HG03571 (cell line): ENCODE data around the gene IGSF8.

Experiments
- ATAC-seq: cut with Tn5 transposase; IDR thresholded peaks from one replicate; pipeline ENCODE4 v1.9.1; 2021; ENCODE audit not compliant: unreplicated experiment

The IGSF8 gene, protein sequence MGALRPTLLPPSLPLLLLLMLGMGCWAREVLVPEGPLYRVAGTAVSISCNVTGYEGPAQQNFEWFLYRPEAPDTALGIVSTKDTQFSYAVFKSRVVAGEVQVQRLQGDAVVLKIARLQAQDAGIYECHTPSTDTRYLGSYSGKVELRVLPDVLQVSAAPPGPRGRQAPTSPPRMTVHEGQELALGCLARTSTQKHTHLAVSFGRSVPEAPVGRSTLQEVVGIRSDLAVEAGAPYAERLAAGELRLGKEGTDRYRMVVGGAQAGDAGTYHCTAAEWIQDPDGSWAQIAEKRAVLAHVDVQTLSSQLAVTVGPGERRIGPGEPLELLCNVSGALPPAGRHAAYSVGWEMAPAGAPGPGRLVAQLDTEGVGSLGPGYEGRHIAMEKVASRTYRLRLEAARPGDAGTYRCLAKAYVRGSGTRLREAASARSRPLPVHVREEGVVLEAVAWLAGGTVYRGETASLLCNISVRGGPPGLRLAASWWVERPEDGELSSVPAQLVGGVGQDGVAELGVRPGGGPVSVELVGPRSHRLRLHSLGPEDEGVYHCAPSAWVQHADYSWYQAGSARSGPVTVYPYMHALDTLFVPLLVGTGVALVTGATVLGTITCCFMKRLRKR

DNA sequence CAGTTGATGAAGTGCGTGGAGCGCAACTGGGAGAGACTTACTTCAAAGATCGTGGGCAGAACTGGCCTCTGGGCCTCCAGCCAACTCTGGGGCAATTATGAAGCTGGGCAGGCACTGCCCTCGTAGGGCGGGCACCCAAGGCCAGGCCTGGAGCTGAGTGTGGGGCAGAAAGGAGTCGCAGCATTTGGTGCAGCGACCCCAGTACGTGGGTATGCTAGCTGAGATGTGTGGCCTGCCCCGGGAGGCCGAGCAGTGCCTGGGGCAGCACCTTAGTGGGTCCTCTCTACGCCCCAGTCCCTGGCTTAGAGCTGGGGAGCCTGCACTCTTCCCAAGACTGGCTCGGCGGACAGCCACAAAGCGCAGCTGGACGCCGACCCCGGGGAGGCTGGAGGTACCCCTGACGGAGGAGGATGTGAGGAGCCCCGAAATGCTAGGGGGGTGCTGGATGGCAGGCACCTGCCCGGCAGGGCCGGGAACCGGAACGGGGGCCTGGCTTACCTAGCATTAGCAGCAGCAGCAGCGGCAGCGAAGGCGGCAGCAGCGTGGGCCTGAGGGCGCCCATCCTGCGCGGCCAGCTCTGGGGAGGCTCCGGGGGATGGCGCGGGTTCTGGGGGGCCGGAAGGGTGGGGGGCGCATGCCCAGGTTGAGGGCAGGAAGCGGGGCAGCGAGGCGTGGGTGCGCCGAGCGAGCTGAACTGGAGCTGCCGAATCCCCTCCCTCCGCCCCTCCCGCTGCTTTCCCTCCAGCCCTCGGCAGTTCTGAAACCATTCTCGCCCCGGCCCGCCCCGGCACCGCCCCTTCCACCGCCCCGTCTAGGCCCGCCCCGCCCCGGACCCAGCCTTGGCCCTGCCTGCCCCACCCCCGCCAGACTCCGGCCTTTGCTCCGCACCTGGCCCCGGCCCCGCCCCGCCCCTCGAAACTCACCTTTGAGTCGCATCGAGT lies at the start of gene IGSF8:
Gene IGSF8, minus strand, starts transcription at position 709 of the 941 bp plus-strand sequence. Its CDS starts 147 bp downstream, at position 562.
- no peak for ATAC-seq

DNA sequence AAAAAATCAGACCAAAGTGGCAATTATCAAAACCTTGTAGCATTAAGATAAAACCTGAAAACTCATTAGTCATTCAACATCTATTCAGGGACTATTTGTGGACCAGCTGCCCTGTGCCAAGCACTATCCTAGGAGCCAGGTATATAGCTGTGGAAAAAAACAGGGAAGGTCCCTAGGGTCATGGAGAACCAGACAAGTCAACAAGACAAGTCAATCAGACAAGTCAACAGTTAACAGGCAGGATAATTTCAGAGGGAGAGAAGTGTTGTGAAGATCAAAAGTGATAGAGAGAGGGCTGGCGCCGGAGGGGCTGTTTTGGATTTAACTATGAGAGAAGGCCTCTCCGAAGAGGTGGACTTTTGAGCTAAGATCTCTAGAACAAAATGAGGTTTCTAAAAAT lies 49.7 kb upstream of the IGSF8 start:
- no peak for ATAC-seq

DNA sequence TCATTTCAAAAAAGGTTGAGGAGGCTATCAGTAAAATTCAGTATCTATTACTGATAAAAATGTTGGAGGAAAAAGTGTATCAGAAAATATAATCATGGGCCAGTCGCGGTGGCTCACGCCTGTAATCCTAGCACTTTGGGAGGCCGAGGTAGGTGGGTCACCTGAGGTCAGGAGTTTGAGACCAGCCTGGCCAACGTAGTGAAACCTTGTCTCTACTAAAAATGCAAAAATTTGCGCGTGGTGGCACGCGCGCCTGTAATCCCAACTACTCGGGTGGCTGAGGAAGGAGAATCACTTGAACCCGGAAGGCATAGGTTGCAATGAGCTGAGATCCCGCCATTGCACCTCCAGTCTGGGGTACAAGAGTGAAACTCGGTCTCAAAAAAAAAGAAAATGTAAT lies 47.7 kb upstream of the IGSF8 start:
- no peak for ATAC-seq

DNA sequence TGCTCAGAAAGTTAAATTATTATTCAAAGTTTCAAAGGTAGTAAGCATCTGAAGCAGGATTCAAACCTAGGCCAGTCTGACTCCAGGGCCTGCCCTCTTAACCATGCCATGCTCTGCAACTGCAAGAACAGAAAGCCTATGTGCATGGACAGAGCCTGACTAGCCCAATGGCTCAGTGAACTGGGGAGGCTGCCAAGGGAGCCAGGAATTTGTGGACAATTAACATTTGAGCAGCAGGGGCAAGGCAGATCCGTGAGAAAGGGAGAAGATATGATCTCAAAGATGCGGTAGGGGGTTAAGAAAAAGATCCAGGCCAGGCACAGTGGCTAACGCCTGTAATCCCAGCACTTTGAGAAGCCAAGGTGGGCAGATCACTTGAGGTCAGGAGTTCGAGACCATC lies 46.5 kb upstream of the IGSF8 start:
- ATAC-seq: no peak

DNA sequence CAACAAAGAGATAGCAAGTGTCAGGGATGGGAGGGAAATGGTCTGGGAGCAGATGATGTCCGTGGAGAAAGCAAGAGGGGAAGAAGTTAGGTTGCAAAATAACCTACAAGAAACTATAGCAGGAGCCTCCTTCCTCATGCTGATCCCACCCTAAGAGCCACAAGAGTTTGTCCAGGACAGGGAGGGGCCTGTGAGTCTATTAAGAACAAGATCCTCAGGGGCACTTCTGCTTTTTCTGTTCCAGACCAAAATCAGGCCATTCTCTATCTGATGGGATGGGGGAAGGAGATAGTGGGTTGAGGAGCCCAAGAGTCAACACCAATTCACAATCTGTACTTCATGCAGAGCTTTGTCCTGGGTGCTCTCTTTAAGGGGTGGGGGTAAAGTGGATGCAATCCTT lies 45.3 kb upstream of the IGSF8 start:
- ATAC-seq: no peak

DNA sequence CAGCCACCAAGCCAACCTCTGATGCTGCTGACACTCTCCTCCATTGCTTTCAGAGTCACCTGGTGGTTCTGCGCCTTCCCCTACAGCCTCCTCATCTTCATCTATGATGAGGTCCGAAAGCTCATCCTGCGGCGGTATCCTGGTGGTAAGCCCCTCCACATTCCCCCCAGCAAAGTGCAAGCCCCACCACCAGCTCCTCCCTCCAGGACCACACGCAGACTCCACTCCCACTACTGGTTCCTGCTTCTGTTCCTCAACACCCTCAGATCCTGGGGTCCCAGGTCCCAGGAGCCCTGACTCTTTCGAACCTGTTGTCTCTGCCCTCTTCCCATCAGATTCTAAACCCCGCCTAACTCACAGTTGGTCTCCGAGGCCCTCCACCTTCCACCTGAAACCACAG lies 41.4 kb upstream of the IGSF8 start:
- no peak for ATAC-seq

DNA sequence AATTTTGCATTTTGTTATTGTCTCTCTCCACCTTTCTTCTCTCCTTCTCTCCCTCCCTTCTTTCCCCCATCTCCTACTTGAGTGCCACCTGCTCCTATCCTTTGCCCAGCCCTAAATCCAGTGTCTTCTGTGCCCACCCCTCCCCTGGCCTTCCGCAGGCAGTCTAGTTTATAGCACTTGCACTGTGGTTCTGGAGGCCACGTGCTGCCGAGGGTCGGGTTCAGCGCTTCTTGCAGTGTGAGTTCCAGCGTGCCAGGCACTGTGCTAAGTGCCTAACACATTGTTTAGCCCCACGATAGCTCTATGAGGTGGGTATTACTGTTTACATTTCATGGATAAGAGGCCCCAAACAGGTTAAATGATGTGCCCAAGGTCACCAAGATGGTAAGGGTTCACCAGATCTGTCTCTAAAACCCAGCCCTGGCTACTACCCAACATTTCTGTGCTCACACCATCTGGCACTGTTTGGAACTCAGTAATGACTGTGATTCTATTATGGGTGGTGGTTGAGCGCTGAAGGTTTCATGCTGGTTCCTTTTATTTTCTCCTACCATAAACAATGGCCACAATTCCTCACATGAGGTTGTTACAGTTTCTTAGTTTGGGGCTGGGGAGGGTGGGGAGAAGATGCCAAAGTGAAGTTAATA lies 38.9 kb upstream of the IGSF8 start:
- ATAC-seq: no peak

DNA sequence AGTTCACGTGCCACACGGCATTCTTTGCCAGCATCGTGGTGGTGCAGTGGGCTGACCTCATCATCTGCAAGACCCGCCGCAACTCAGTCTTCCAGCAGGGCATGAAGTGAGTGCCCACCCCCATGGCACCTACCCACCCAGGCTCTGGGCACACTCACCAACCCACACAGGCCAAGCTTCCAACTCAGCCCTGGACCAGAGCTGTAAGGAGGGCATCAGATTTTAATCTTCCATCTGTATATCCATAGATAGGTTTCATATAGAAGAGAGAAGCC lies 38.4 kb upstream of the IGSF8 start:
- ATAC-seq: no peak

DNA sequence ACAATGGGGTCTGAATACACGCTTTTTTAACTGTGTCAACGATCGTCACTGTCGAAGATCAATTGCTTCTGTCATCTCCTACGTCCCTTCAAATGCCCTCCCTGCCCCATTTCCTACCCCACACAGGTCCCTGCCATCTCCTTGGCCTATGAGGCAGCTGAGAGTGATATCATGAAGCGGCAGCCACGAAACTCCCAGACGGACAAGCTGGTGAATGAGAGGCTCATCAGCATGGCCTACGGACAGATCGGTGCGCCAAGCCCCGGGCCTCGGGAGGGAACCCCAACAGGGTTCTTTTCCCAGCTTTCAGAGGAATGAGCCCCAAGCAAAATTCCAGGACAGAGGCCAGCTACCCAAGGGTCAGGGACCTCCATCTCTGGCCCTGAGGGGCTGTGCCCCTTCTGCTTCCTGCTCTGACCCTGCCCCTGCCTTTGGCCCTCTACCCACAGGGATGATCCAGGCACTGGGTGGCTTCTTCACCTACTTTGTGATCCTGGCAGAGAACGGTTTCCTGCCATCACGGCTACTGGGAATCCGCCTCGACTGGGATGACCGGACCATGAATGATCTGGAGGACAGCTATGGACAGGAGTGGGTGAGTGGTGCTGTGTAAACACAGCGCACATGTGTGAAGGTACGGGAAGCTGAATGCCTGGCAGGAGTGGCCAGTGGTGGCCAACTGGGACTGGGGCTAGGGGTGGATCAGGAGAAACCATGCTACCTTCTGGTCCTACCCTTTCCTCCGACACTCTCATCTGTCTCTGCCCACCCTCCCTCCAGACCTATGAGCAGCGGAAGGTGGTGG lies 37.9 kb upstream of the IGSF8 start:
- ATAC-seq: no peak

DNA sequence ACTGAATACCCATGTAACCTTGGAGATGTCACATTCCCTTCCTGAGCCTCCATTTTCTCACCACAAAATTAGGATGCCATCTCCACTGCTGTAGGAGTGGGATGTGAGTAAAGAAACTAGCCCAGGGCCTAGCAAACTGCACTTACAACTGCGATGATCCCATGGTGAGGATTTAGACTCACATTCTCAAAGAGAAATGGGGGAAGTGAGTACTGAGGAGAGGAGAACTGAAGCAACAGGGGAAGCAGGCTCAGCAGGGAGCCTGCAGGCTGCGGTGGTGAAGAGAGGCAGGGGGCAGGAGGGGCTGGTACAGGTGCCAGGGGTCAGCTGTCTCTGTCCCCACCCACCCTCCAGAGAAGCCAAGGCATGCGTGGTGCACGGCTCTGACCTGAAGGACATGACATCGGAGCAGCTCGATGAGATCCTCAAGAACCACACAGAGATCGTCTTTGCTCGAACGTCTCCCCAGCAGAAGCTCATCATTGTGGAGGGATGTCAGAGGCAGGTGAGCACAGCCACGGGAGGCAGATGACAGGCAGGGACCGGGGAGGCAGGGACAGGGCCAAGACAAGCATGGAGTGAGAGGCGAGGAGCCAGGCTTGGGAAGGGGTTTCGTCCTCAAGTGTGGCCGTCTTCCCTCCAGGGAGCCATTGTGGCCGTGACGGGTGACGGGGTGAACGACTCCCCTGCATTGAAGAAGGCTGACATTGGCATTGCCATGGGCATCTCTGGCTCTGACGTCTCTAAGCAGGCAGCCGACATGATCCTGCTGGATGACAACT lies 36.6 kb upstream of the IGSF8 start:
- no peak for ATAC-seq

DNA sequence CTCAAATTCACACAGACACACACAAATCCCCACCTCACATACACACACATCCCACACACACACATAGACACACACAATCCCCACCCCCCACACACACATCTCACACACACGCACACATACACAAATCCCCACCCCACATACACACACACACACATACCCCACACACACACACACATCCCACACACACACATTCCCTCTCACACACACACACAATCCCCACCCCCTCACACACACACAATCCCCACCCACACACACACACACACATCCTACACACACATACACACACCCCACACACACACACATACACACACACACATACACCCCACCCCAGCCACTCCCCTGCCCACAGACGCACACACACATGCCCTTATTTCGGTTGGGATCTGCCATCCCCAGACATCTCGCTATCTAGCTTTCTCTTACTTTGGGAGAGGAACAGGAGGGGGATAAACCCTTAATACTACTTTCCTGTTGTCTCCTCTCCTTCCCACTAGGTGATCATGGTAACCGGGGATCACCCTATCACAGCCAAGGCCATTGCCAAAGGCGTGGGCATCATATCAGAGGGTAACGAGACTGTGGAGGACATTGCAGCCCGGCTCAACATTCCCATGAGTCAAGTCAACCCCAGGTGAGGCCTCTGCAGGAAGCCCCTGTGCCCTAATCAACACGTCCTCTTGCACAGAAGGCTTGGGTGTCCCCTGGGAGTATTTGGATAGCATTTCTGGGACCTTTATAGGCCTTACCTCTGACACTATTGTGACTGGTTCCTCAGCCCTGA lies 35.8 kb upstream of the IGSF8 start:
- no peak for ATAC-seq

DNA sequence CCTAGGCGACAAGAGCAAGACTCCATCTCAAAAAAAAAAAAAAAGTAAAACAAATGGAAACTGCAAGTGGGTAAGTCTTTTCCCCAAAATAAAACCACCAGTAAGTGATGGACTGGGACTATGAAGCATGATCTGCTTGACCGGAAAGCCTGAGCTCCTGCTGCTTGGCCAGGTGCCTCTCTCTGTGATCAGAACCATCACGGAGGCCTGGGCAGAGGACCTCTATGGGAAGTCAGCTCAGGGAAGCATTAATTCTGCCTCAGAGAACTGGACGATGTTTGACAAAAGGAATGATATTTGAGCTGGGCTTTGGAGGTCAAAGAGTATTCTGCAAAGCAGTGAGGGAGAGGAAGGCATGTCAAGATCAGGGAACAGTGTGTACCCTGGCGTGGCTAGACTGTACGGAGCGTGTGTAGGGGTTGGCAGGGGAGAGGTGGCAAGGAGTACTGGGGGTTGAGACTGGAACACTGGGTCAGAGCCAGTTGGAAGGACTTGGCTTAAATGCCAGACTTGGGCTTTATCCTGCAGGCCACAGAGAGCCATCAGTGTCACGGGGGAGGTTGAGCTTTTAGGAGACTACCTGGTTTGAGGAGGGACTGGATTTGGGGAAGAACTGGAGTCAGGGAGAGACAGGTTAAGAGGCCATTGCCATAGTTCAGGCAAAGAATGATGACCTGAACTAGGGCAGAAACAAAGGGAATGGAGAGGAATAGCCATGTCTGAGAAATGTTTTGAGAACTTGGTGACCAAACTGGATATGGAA lies 33.6 kb upstream of the IGSF8 start:
- ATAC-seq: no peak

DNA sequence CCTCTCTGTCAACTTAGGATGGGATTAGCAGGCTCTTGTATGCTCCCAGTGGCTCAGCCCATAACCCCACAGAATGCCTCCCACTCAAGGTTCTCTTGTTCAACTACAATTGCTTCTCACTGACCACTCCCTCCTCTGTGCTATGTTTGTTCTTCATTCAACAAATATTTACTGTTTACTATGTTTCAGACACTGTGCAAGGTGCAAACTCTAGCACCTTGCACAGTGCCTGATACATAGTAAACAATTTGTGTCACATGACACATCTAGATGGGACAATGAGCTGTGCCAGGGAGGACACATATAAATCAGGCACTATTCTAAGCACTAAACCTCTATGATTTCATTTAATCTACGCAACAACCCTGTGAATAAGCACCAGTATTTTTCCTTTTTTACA lies 32.5 kb upstream of the IGSF8 start:
- ATAC-seq: no peak

DNA sequence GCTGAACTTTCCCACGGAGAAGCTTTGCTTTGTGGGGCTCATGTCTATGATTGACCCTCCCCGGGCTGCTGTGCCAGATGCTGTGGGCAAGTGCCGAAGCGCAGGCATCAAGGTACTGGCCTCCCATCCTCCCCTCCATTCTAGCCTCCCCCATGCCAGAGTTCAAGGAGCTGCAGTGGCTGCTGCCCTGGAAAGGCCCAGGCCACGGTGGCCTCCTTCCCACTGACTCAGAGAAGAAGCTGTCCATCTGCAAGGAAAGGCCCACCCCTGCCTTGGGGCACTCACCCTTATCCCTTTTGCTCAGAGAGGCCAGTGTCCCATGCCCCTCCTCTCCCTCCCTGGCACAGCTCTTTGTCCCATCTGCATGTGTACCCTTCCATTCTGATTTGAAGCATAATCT lies 32.1 kb upstream of the IGSF8 start:
- ATAC-seq: no peak

DNA sequence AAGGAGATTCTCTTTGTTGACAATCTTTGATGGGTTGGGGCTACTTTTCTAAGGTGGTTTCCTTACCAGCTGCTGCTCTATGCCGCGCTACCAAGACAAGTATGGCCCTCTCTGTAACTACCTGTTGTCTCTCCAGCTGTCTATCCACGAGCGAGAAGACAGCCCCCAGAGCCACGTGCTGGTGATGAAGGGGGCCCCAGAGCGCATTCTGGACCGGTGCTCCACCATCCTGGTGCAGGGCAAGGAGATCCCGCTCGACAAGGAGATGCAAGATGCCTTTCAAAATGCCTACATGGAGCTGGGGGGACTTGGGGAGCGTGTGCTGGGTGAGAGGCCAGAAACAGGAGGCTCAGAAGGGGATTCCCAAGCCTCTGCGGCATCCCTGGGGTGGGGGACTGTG lies 31.5 kb upstream of the IGSF8 start:
- no peak for ATAC-seq

DNA sequence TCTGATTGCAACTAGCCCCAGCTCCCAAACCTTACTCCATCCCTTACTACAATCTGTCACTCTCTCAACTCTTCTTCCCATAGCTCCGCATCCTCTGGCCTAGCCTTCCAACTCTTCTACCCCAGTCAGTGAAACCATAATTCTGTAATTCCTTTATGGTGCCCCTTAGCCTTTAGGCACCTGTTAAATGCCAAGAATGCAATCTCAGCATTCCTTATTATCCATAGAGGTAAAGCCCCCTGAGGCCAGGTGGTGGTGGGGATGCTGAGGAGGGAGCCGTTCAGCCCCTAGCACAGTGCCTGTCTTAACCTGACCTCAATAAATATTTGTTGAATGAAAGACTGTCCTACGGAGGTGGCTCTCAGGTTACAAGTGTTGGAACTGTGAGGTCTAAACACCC lies 31.1 kb upstream of the IGSF8 start:
- no peak for ATAC-seq

DNA sequence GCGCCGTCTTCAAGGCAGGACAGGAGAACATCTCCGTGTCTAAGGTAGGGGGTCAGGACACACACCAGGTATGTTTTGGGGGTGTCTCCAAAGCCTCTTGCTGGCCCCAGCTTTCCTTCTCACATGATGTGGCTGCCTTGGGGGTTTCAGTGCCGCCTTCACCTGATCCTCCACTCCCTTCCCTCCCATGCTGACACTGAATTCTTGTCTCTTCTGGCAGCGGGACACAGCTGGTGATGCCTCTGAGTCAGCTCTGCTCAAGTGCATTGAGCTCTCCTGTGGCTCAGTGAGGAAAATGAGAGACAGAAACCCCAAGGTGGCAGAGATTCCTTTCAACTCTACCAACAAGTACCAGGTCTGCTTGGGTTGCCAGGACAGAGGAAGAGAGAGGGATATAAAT lies 30.6 kb upstream of the IGSF8 start:
- ATAC-seq: no peak

DNA sequence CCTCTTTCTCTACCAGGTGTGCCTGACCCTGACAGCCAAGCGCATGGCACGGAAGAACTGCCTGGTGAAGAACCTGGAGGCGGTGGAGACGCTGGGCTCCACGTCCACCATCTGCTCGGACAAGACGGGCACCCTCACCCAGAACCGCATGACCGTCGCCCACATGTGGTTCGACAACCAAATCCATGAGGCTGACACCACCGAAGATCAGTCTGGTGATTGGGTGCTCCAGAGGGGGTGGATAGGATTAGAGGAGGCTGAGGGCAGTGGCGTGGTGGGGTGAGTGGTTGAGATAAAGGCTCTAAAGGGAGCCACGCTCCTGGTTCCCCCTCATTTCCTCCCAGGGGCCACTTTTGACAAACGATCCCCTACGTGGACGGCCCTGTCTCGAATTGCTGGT lies 30.2 kb upstream of the IGSF8 start:
- ATAC-seq: no peak
